BLaER1 treated with 17β-estradiol and CSF1 and Interleukin-3, amounts not matched to agents 10 nM and 100 nM (cell line): ENCODE data around the gene RHOT2.
A peak's percentile ranks its signal among the peaks of the same experiment; 100 is the strongest.
"Not testable (repeated sequence)": the region's sequence is repeated elsewhere in the genome, so short reads cannot be mapped to it uniquely, and the experiment has no call there.

Experiments
- H3K27ac ChIP-seq, 11 experiments: shearing (Covaris generic); formaldehyde crosslinking; 2 replicates each; pipeline ENCODE4 v1.8.1; 2022
- H3K27me3 ChIP-seq, 11 experiments: shearing (Covaris generic); formaldehyde crosslinking; 2 replicates each; pipeline ENCODE4 v1.8.1; 2022
- H3K36me3 ChIP-seq, 11 experiments: shearing (Covaris generic); formaldehyde crosslinking; 2 replicates each; pipeline ENCODE4 v1.8.1; 2022
- H3K4me1 ChIP-seq, 10 experiments: shearing (Covaris generic); formaldehyde crosslinking; 2 replicates each; pipeline ENCODE4 v1.8.1; 2022
- H3K4me2 ChIP-seq, 11 experiments: shearing (Covaris generic); formaldehyde crosslinking; 2 replicates each; pipeline ENCODE4 v1.8.1; 2022
- H3K4me3 ChIP-seq, 10 experiments: shearing (Covaris generic); formaldehyde crosslinking; 2 replicates each; pipeline ENCODE4 v1.8.1; 2022
- H3K9ac ChIP-seq, 11 experiments: shearing (Covaris generic); formaldehyde crosslinking; 2 replicates each; pipeline ENCODE4 v1.8.1; 2022
- H3K9me3 ChIP-seq, 11 experiments: shearing (Covaris generic); formaldehyde crosslinking; replicated peaks in 1 of 11; 2 replicates each; pipeline ENCODE4 v1.8.1; 2022
- H4K20me1 ChIP-seq, 11 experiments: shearing (Covaris generic); formaldehyde crosslinking; 2 replicates each; pipeline ENCODE4 v1.8.1; 2022
- Cebpa-rat ChIP-seq, 11 experiments: shearing (Covaris generic); IDR thresholded peaks; 2 replicates each; pipeline ENCODE4 v1.8.1; 2022

The RHOT2 gene

GRCh38 chr16:683396-684070 lies 15.6 kb downstream of the RHOT2 start:
- Histone ChIP-seq H4K20me1 (peaks cover 26 to 65% (median 42%) of the 10 kb centered on the region in 11 experiments; a peak in 21 of 22 replicates), H3K27ac (peak overlapping the region; percentile 58 to 85 (median 78)), H3K9me3 (no peaks in the 10 kb centered on the region), H3K9ac (peak overlapping the region; percentile 84 to 96 (median 87)), H3K4me3 (peak overlapping the region; percentile 64 to 98 (median 80)), H3K27me3 (no peaks in the 10 kb centered on the region), H3K4me2 (peak overlapping the region; percentile 95 to 99 (median 99)), H3K4me1 (peaks cover 46 to 71% (median 57%) of the 10 kb centered on the region in 10 experiments), H3K36me3 (peaks cover 33 to 60% (median 44%) of the 10 kb centered on the region in 11 experiments)
- TF ChIP-seq Cebpa-rat (IDR thresholded peaks at IDR 0.05) = no peak

- no peaks in the 10 kb centered on the region for H3K27me3 ChIP-seq
- H4K20me1 ChIP-seq = peaks cover 26 to 58% (median 36%) of the 10 kb centered on the region in 11 experiments; a peak in 21 of 22 replicates
- H3K9ac ChIP-seq = peak within 1 kb of the TSS; percentile 84 to 96 (median 87)
- H3K36me3 ChIP-seq = peaks cover 33 to 60% (median 44%) of the 10 kb centered on the region in 11 experiments
- H3K4me2 ChIP-seq = peak within 1 kb of the TSS; percentile 95 to 99 (median 99)
- no peaks in the 10 kb centered on the region for H3K9me3 ChIP-seq
- no peak for TF ChIP-seq Cebpa-rat (IDR thresholded peaks at IDR 0.05)
- peak within 1 kb of the TSS; percentile 58 to 85 (median 78) for H3K27ac ChIP-seq
- H3K4me1 ChIP-seq = peaks cover 49 to 72% (median 58%) of the 10 kb centered on the region in 10 experiments
- peak within 1 kb of the TSS; percentile 64 to 98 (median 80) for H3K4me3 ChIP-seq
These were observed 16.3 kb downstream of the RHOT2 start, which contains the start of gene JMJD8 for GRCh38 chr16:684071-684794. TSS of gene JMJD8 (minus strand) at chr16:684334. CDS start at chr16:684319, 15 bp downstream.

GRCh38 chr16:684961-685696 lies 17.2 kb downstream of the RHOT2 start:
- no peak for TF ChIP-seq Cebpa-rat (IDR thresholded peaks at IDR 0.05)
- Histone ChIP-seq H3K4me3 (peak overlapping the region in 3 of 10 experiments; percentile 11 to 96 (median 90); a peak in 3 of 20 replicates), H3K27me3 (no peaks in the 10 kb centered on the region), H3K9me3 (no peaks in the 10 kb centered on the region), H3K4me1 (peaks cover 52 to 75% (median 63%) of the 10 kb centered on the region in 10 experiments), H4K20me1 (peaks cover 26 to 55% (median 36%) of the 10 kb centered on the region in 11 experiments; a peak in 21 of 22 replicates), H3K36me3 (peaks cover 33 to 60% (median 44%) of the 10 kb centered on the region in 11 experiments), H3K27ac (no peak overlapping the region), H3K9ac (peak overlapping the region in 3 of 11 experiments; percentile 9 to 37 (median 36); a peak in 3 of 22 replicates), H3K4me2 (peak overlapping the region; percentile 61 to 99 (median 98); a peak in 21 of 22 replicates)

- H3K36me3 ChIP-seq = peaks cover 33 to 60% (median 44%) of the 10 kb centered on the region in 11 experiments
- no peaks in the 10 kb centered on the region for H3K9me3 ChIP-seq
- no peak overlapping the region for H3K27ac ChIP-seq
- peaks cover 24 to 49% (median 30%) of the 10 kb centered on the region in 11 experiments; a peak in 21 of 22 replicates for H4K20me1 ChIP-seq
- H3K9ac ChIP-seq = peak overlapping the region in 2 of 11 experiments; percentile 19 to 27; a peak in 1 of 22 replicates
- peaks cover 55 to 82% (median 66%) of the 10 kb centered on the region in 10 experiments for H3K4me1 ChIP-seq
- no peak overlapping the region for H3K4me3 ChIP-seq
- H3K4me2 ChIP-seq = peak overlapping the region in 3 of 11 experiments; percentile 19 to 99 (median 95); a peak in 3 of 22 replicates
- TF ChIP-seq Cebpa-rat (IDR thresholded peaks at IDR 0.05) = no peak
- peaks cover 0 to 3% (median 2%) of the 10 kb centered on the region in 11 experiments; a peak in 15 of 22 replicates for H3K27me3 ChIP-seq
These were observed 18.0 kb downstream of the RHOT2 start for GRCh38 chr16:685967-686366.

GRCh38 chr16:686459-687260 lies 18.7 kb downstream of the RHOT2 start:
- peaks cover 17 to 42% (median 23%) of the 10 kb centered on the region in 11 experiments; a peak in 21 of 22 replicates for H4K20me1 ChIP-seq
- peak overlapping the region in 2 of 11 experiments; percentile 19 to 95; a peak in 1 of 22 replicates for H3K4me2 ChIP-seq
- peaks cover 48 to 75% (median 59%) of the 10 kb centered on the region in 10 experiments for H3K4me1 ChIP-seq
- H3K27ac ChIP-seq = no peak overlapping the region
- peaks cover 27 to 55% (median 39%) of the 10 kb centered on the region in 11 experiments for H3K36me3 ChIP-seq
- H3K27me3 ChIP-seq = peaks cover 6 to 10% (median 9%) of the 10 kb centered on the region in 11 experiments; a peak in 21 of 22 replicates
- peak overlapping the region in 1 of 11 experiments; percentile 19; a peak in 1 of 22 replicates for H3K9ac ChIP-seq
- no peaks in the 10 kb centered on the region for H3K9me3 ChIP-seq
- no peak for TF ChIP-seq Cebpa-rat (IDR thresholded peaks at IDR 0.05)
- H3K4me3 ChIP-seq = no peak overlapping the region

- H3K4me1 ChIP-seq = peaks cover 39 to 67% (median 51%) of the 10 kb centered on the region in 10 experiments
- peaks cover 15 to 18% (median 17%) of the 10 kb centered on the region in 11 experiments for H3K27me3 ChIP-seq
- no peak overlapping the region for H3K27ac ChIP-seq
- TF ChIP-seq Cebpa-rat (IDR thresholded peaks at IDR 0.05) = no peak
- H3K9ac ChIP-seq = 0 out of 22 replicates have a peak overlapping the region, but pooled peaks of 2 of the 11 experiments have one; percentile 96
- no peak overlapping the region for H3K4me2 ChIP-seq
- no peak overlapping the region for H3K4me3 ChIP-seq
- peaks cover 19 to 46% (median 31%) of the 10 kb centered on the region in 11 experiments for H3K36me3 ChIP-seq
- peaks cover 8 to 34% (median 14%) of the 10 kb centered on the region in 11 experiments; a peak in 21 of 22 replicates for H4K20me1 ChIP-seq
- H3K9me3 ChIP-seq = no peaks in the 10 kb centered on the region
These were observed 19.6 kb downstream of the RHOT2 start for GRCh38 chr16:687499-687898.

GRCh38 chr16:689175-689897 lies 21.4 kb downstream of the RHOT2 start:
- Histone ChIP-seq H3K9me3 (no peaks in the 10 kb centered on the region), H3K36me3 (peaks cover 9 to 34% (median 19%) of the 10 kb centered on the region in 11 experiments; a peak in 20 of 22 replicates), H3K9ac (peak overlapping the region; percentile 89 to 97 (median 94)), H4K20me1 (peaks cover 0 to 32% (median 9%) of the 10 kb centered on the region in 11 experiments; a peak in 11 of 22 replicates), H3K4me3 (peak overlapping the region; percentile 80 to 97 (median 86)), H3K4me2 (peak overlapping the region; percentile 89 to 99 (median 98)), H3K4me1 (peaks cover 35 to 61% (median 44%) of the 10 kb centered on the region in 10 experiments), H3K27ac (peak overlapping the region; percentile 75 to 95 (median 89)), H3K27me3 (peaks cover 33 to 37% (median 36%) of the 10 kb centered on the region in 11 experiments)
- TF ChIP-seq Cebpa-rat (IDR thresholded peaks at IDR 0.05) = no peak

- H3K9ac ChIP-seq, H3K4me3 ChIP-seq, H3K9me3 ChIP-seq, H3K27ac ChIP-seq: not testable (repeated sequence)
- Histone ChIP-seq H3K27me3 (peaks cover 51 to 56% (median 55%) of the 10 kb centered on the region in 11 experiments), H3K4me1 (peaks cover 40 to 60% (median 50%) of the 10 kb centered on the region in 10 experiments), H3K4me2 (peak overlapping the region in 4 of 11 experiments; percentile 98 to 99 (median 98); a peak in 6 of 22 replicates), H4K20me1 (peaks cover 0 to 42% (median 20%) of the 10 kb centered on the region in 11 experiments; a peak in 12 of 22 replicates), H3K36me3 (peaks cover 9 to 20% (median 15%) of the 10 kb centered on the region in 11 experiments; a peak in 19 of 22 replicates)
These were observed 23.3 kb downstream of the RHOT2 start for GRCh38 chr16:691242-691641.
